Liver (tissue), 9 donors: ENCODE results near the gene TRIM29. TPM values are rescaled to one million over a fixed set of nuclear protein-coding genes. Genes with fewer than 3 reads are reported as not detected.

Source experiments
- DNase-seq: peaks from one replicate; pipeline ENCODE4 v3.0.0-alpha.2; 2017; ENCODE audit warnings: low spot score
- H3K27ac ChIP-seq, 2 donors: one replicate each; pipeline ENCODE4 v1.7.0; 2013; ENCODE audit warnings: inconsistent platforms in 2 of 2, low read length in 2 of 2, control low read depth in 1 of 2, low read depth in 1 of 2, mild to moderate bottlenecking in 1 of 2
- H3K27me3 ChIP-seq, 4 donors: one replicate each; pipeline versions ENCODE4 v1.6.1 to v1.7.0; 2013; ENCODE audit warnings: low read length in 3 of 4, inconsistent platforms in 1 of 4, mild to moderate bottlenecking in 1 of 4, moderate library complexity in 1 of 4; ENCODE audit not compliant: control insufficient read depth in 4 of 4, insufficient read depth in 4 of 4
- H3K36me3 ChIP-seq, 4 donors: one replicate each; pipeline versions ENCODE4 v1.6.1 to v1.7.0; 2013; ENCODE audit warnings: low read length in 3 of 4, mild to moderate bottlenecking in 3 of 4, low read depth in 1 of 4, moderate library complexity in 1 of 4; ENCODE audit not compliant: control insufficient read depth in 4 of 4, insufficient read depth in 3 of 4
- H3K4me1 ChIP-seq, 4 donors: one replicate each; pipeline versions ENCODE4 v1.6.1 to v1.7.0; 2013; ENCODE audit warnings: low read length in 3 of 4, mild to moderate bottlenecking in 3 of 4, moderate library complexity in 1 of 4; ENCODE audit not compliant: control insufficient read depth in 4 of 4, insufficient read depth in 4 of 4
- H3K4me3 ChIP-seq, 3 donors: one replicate each; pipeline versions ENCODE4 v1.6.1 to v1.7.0; 2013; ENCODE audit warnings: low read length in 3 of 3, control low read depth in 1 of 3, low read depth in 1 of 3, mild to moderate bottlenecking in 1 of 3
- H3K9ac ChIP-seq, 2 donors: one replicate each; pipeline ENCODE4 v1.7.0; 2013; ENCODE audit warnings: low read length in 2 of 2, mild to moderate bottlenecking in 2 of 2, moderate library complexity in 2 of 2, control low read depth in 1 of 2, low read depth in 1 of 2
- H3K9me3 ChIP-seq, 4 donors: one replicate each; pipeline versions ENCODE4 v1.6.1 to v1.7.0; 2013; ENCODE audit warnings: low read length in 3 of 4; ENCODE audit not compliant: control insufficient read depth in 4 of 4
- ATF3 ChIP-seq: IDR thresholded peaks from 2 replicates; pipeline ENCODE4 v1.6.1; 2016; ENCODE audit warnings: antibody characterized with exemption
- CTCF ChIP-seq: fragments of 150-350 bp; IDR thresholded peaks from 2 replicates; pipeline ENCODE4 v1.5.1; 2017; ENCODE audit warnings: improper control_type of control experiment, low read depth, low read length; ENCODE audit not compliant: missing input control
- EGR1 ChIP-seq, 2 donors: IDR thresholded peaks; 2 replicates each; pipeline ENCODE4 v1.6.1; 2016 to 2018; ENCODE audit warnings: antibody characterized with exemption in 2 of 2, low read depth in 2 of 2
- FOXA1 ChIP-seq: IDR thresholded peaks from 2 replicates; pipeline ENCODE4 v1.6.1; 2016; ENCODE audit warnings: antibody characterized with exemption
- FOXA2 ChIP-seq: IDR thresholded peaks from 2 replicates; pipeline ENCODE4 v1.6.1; 2016; ENCODE audit warnings: antibody characterized with exemption
- GABPA ChIP-seq, 2 donors: IDR thresholded peaks in 1 of 2; conservative IDR thresholded peaks in 1 of 2; 2 replicates each; pipeline ENCODE4 v1.6.1; 2016; ENCODE audit warnings: antibody characterized with exemption in 2 of 2, mild to moderate bottlenecking in 1 of 2, moderate library complexity in 1 of 2
- HNF4A ChIP-seq, 2 donors: conservative IDR thresholded peaks; 2 replicates each; pipeline ENCODE4 v1.6.1; 2016; ENCODE audit warnings: antibody characterized with exemption in 2 of 2, mild to moderate bottlenecking in 2 of 2
- JUND ChIP-seq, 2 donors: IDR thresholded peaks; 2 replicates each; pipeline ENCODE4 v1.6.1; 2016; ENCODE audit warnings: antibody characterized with exemption in 2 of 2
- MAX ChIP-seq: IDR thresholded peaks from 2 replicates; pipeline ENCODE4 v1.6.1; 2016; ENCODE audit warnings: antibody characterized with exemption
- RAD21 ChIP-seq, 2 donors: IDR thresholded peaks; 2 replicates each; pipeline ENCODE4 v1.6.1; 2016; ENCODE audit warnings: antibody characterized with exemption in 2 of 2, mild to moderate bottlenecking in 2 of 2
- REST ChIP-seq: IDR thresholded peaks from 2 replicates; pipeline ENCODE4 v1.6.1; 2016; ENCODE audit warnings: antibody characterized with exemption, mild to moderate bottlenecking
- RXRA ChIP-seq, 2 donors: IDR thresholded peaks; 2 replicates each; pipeline ENCODE4 v1.6.1; 2017 to 2018; ENCODE audit warnings: antibody characterized with exemption in 2 of 2, mild to moderate bottlenecking in 1 of 2
- SP1 ChIP-seq: IDR thresholded peaks from 2 replicates; pipeline ENCODE4 v1.6.1; 2018; ENCODE audit warnings: antibody characterized with exemption, mild to moderate bottlenecking
- TAF1 ChIP-seq: conservative IDR thresholded peaks from 2 replicates; pipeline ENCODE4 v1.6.1; 2016; ENCODE audit warnings: antibody characterized with exemption, mild to moderate bottlenecking
- YY1 ChIP-seq: IDR thresholded peaks from 2 replicates; pipeline ENCODE4 v1.6.1; 2016; ENCODE audit warnings: antibody characterized with exemption, mild to moderate bottlenecking
- ZBTB33 ChIP-seq: IDR thresholded peaks from 2 replicates; pipeline ENCODE4 v1.6.1; 2016; ENCODE audit warnings: antibody characterized with exemption
- WGBS: extraction: QIAGEN DNeasy Blood & Tissue Kit; methylation state at CpG from one replicate; pipeline ENCODE4 v1.1.7; 2013; 5-methylcytosine and 5-hydroxymethylcytosine counted together
- polyA plus RNA-seq, 2 donors: library from polyadenylated mRNA; stranded (reverse) in 1 of 2; unstranded in 1 of 2; fragments of 200-250 nt in 1 of 2; fragments of >200 nt in 1 of 2; fragmentation: Nextera tagmentation in 1 of 2; extraction: Ambion mirVana in 1 of 2; gene quantifications; one replicate each; pipeline versions ENCODE4 v1.2.1 to v1.2.3, GENCODE V29; 2013 to 2015
- total RNA-seq, 2 donors: library from RNA; depleted of rRNA; stranded (reverse); fragments of >200 nt; gene quantifications; one replicate each; pipeline ENCODE4 v1.2.3, GENCODE V29; 2014
- donor health status: healthy.
- donor health status: healthy.
- donor health status: healthy.
- donor health status: healthy.
- donor health status: healthy.

The TRIM29 gene
- total and polyA plus RNA-seq, 4 donors: 0.22 to 0.89 (median 0.35) TPM

- TF ChIP-seq SP1 (no peak), EGR1 (IDR thresholded peaks at IDR 0.05; ENCODE audit: low read depth in 2 of 2) (no peak)
Observed at GRCh38 chr11:120107692-120108091, 30.2 kb downstream of the TRIM29 start (continued).

- no peak for DNase-seq
- Histone ChIP-seq H3K4me1 (no peaks in the 10 kb centered on the region), H3K9me3 (no peaks in the 10 kb centered on the region), H3K36me3 (no peaks in the 10 kb centered on the region), H3K9ac (no peak overlapping the region), H3K27ac (no peak overlapping the region), H3K27me3 (peaks cover 0 to 4% (median 0%) of the 10 kb centered on the region in 4 donors), H3K4me3 (no peak overlapping the region)
- WGBS: 86% methylated on average over 11 of the region's 11 CpGs
- TF ChIP-seq CTCF (no peak), FOXA1 (no peak), JUND (IDR thresholded peaks at IDR 0.05) (no peak), MAX (no peak), YY1 (no peak), ATF3 (no peak)
Observed at GRCh38 chr11:120106354-120107150, 31.4 kb downstream of the TRIM29 start.

GRCh38 chr11:120105576-120105975 is 32.3 kb downstream of the TRIM29 start:
- Histone ChIP-seq H3K4me3 (no peak overlapping the region), H3K27me3 (peaks cover 0 to 4% (median 0%) of the 10 kb centered on the region in 4 donors), H3K27ac (no peak overlapping the region), H3K4me1 (no peaks in the 10 kb centered on the region), H3K9me3 (no peaks in the 10 kb centered on the region), H3K36me3 (no peaks in the 10 kb centered on the region), H3K9ac (no peak overlapping the region)
- DNase-seq: no peak
- no peak for TF ChIP-seq HNF4A (conservative IDR thresholded peaks at IDR 0.05)
- TF ChIP-seq RAD21 (IDR thresholded peaks at IDR 0.05): no peak
- TF ChIP-seq TAF1: no peak
- no peak for TF ChIP-seq FOXA2
- no peak for TF ChIP-seq CTCF
- TF ChIP-seq GABPA (IDR thresholded peaks at IDR 0.05 in 1 of 2, conservative IDR thresholded peaks at IDR 0.05 in 1 of 2): no peak
- TF ChIP-seq FOXA1: no peak
- TF ChIP-seq YY1: no peak
- no peak for TF ChIP-seq ZBTB33
- TF ChIP-seq SP1: no peak
- no peak for TF ChIP-seq REST
- no peak for TF ChIP-seq RXRA (IDR thresholded peaks at IDR 0.05)
- TF ChIP-seq EGR1 (IDR thresholded peaks at IDR 0.05; ENCODE audit: low read depth in 2 of 2): no peak
- WGBS: 68% methylated on average over 6 of the region's 6 CpGs
